ENCODE data around the gene LRRC75B. TPM values are rescaled to one million over a fixed set of nuclear protein-coding genes. Genes with fewer than 3 reads are reported as not detected.
A peak's percentile ranks its signal among the peaks of the same experiment; 100 is the strongest.

LRRC75B gene
- total and polyA plus RNA-seq, 2 of the 8 experiments (the other 6 are each of a cell fraction or from before 2014, with no cell fraction given): 12.2 to 26.6 TPM

DNA sequence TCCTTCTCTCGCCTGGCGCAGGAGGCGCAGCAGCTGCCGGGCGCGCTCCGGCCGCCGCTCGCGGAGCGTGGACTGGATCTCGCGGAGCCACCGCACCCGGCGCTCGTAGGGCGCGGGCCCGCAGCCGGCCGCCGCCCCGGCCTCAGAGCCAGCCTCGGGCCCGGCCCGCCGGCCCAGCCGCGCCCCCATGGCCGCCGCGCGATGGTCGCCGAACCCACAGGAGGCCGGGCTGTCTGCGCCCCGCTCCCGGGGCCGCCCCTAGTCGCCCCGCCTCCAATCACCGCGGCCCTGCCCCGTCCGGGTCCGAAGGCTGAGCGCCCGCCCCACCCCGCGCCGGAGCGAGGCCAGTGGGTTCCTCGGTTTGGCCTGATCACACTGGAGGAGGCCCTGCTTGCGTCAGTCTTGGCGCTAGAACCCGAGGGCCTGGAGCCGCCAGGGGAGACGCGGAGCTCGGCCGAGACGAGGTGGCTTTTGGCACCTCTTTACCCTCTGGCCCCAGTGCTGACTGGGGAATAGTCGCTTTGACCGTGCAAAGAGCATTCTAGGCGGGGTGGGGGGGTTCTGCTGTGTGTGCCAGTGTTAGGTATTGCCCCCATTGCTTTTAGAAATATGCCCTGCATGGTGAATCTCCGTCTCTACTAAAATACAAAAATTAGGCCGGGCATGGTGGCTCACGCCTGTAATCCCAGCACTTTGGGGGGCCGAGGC lies at the start of gene LRRC75B (continued):
- TF ChIP-seq, protein P1, sequence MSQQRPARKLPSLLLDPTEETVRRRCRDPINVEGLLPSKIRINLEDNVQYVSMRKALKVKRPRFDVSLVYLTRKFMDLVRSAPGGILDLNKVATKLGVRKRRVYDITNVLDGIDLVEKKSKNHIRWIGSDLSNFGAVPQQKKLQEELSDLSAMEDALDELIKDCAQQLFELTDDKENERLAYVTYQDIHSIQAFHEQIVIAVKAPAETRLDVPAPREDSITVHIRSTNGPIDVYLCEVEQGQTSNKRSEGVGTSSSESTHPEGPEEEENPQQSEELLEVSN (IDR thresholded peaks at IDR 0.05): 0 out of 2 replicates have a peak, but pooled peaks have one; percentile 33
- TF ChIP-seq NANOG (IDR thresholded peaks at IDR 0.05; ENCODE audit: insufficient read depth, low read depth, low read length, poor library complexity, severe bottlenecking) (no peak), KDM1A (IDR thresholded peaks at IDR 0.05; ENCODE audit: borderline replicate concordance, low read length) (no peak), BRCA1 (IDR thresholded peaks at IDR 0.05; ENCODE audit: low read depth, low read length) (no peak), YY1 (IDR thresholded peaks at IDR 0.05; ENCODE audit: low read depth, low read length) (peak; percentile 63; the same call in 1 of the 2 replicates), SP1 (IDR thresholded peaks at IDR 0.05; ENCODE audit: low read depth, low read length) (no peak), SIRT6 (IDR thresholded peaks at IDR 0.05; ENCODE audit: low read length) (no peak), RFX5 (IDR thresholded peaks at IDR 0.05; ENCODE audit: borderline replicate concordance, low read depth, low read length) (no peak), CTCF (IDR thresholded peaks at IDR 0.05; ENCODE audit: control extremely low read depth in 1 of 3, insufficient read depth in 1 of 3, low read depth in 1 of 3, low read length in 3 of 3) (no peak), TAF1 (IDR thresholded peaks at IDR 0.05; ENCODE audit: low read depth, low read length) (peak; percentile 76)
- TF ChIP-seq, protein P2, sequence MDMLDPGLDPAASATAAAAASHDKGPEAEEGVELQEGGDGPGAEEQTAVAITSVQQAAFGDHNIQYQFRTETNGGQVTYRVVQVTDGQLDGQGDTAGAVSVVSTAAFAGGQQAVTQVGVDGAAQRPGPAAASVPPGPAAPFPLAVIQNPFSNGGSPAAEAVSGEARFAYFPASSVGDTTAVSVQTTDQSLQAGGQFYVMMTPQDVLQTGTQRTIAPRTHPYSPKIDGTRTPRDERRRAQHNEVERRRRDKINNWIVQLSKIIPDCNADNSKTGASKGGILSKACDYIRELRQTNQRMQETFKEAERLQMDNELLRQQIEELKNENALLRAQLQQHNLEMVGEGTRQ (IDR thresholded peaks at IDR 0.05; ENCODE audit: low read length): no peak
- TF ChIP-seq, protein P3, sequence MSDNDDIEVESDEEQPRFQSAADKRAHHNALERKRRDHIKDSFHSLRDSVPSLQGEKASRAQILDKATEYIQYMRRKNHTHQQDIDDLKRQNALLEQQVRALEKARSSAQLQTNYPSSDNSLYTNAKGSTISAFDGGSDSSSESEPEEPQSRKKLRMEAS (IDR thresholded peaks at IDR 0.05): 0 out of 2 replicates have a peak, but pooled peaks have one; percentile 10
